GM21576 (cell line): ENCODE data around the gene SDCCAG8.

Source experiments
- ATAC-seq: cut with Tn5 transposase; IDR thresholded peaks from one replicate; pipeline ENCODE4 v1.9.1; 2021; ENCODE audit warnings: mild to moderate bottlenecking, moderate library complexity; ENCODE audit not compliant: unreplicated experiment

The SDCCAG8 gene

GRCh38 chr1:243535014-243535413 lies 279.2 kb downstream of the SDCCAG8 start:
- no peak for ATAC-seq

- no peak for ATAC-seq
Measured at GRCh38 chr1:243539636-243540035, 283.8 kb downstream of the SDCCAG8 start.

- ATAC-seq: no peak
Measured at GRCh38 chr1:243542739-243543415, 287.0 kb downstream of the SDCCAG8 start.

- ATAC-seq: no peak
Measured at GRCh38 chr1:243543501-243543900, 287.7 kb downstream of the SDCCAG8 start.

GRCh38 chr1:243546457-243546856 lies 290.6 kb downstream of the SDCCAG8 start:
- ATAC-seq: no peak

GRCh38 chr1:243547891-243548290 lies 292.1 kb downstream of the SDCCAG8 start:
- ATAC-seq: no peak

- no peak for ATAC-seq
Measured at GRCh38 chr1:243548516-243548915, 292.7 kb downstream of the SDCCAG8 start.

- ATAC-seq: no peak
Measured at GRCh38 chr1:243549108-243549507, 293.3 kb downstream of the SDCCAG8 start.
